Adrenal gland (tissue), 5 donors: ENCODE data around the gene LRRTM4.

Experiments
- CTCF ChIP-seq, 6 experiments: fragments of 450-650 bp in 4 of 6; fragments of 200-600 bp in 2 of 6; sonication (generic) in 1 of 6; IDR thresholded peaks; 1 replicate in 5 of 6; 2 replicates in 1 of 6; pipeline versions ENCODE4 v1.5.1 to v1.8.0; 2016 to 2021; ENCODE audit warnings: antibody characterized with exemption in 6 of 6, mild to moderate bottlenecking in 2 of 6, moderate library complexity in 1 of 6
- POLR2A ChIP-seq, 2 donors: fragments of 450-650 bp; IDR thresholded peaks; one replicate each; pipeline ENCODE4 v1.6.1; 2017; ENCODE audit warnings: antibody characterized with exemption in 2 of 2, mild to moderate bottlenecking in 2 of 2, moderate library complexity in 1 of 2
- donor health status: DM: no; HTN: no; CAD: no.

GRCh38 chr2:77268626-77269025 lies 253.6 kb downstream of the LRRTM4 start:
- TF ChIP-seq CTCF (IDR thresholded peaks at IDR 0.05), result no peak
- TF ChIP-seq POLR2A (IDR thresholded peaks at IDR 0.05), result no peak
